ENCODE measurements around the gene EPM2A.
"Not testable (repeated sequence)": the region's sequence is repeated elsewhere in the genome, so short reads cannot be mapped to it uniquely, and the experiment has no call there.

DNA sequence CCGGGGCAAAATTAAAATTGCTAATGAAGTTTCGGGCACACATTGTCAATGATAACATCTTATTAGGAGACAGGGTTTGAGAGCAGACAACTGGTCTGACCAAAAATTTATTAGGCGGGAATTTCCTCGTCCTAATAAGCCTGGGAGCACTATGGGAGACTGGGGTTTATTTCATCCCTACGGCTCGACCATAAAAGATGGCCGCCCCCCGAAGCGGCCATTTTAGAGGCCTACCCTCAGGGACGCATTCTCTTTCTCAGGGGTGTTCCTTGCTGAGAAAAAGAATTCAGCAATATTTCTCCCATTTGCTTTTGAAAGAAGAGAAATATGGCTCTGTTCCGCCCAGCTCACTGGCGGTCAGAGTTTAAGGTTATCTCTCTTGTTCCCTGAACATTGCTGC, 37.9 kb downstream of the EPM2A start:
- not testable (repeated sequence) for TF ChIP-seq EZH2 (IDR thresholded peaks at IDR 0.05; ENCODE audit: low read length, missing control alignments); CTCF (conservative IDR thresholded peaks at IDR 0.05 in 1 of 2, IDR thresholded peaks at IDR 0.05 in 1 of 2; ENCODE audit: low read depth in 1 of 2, low read length in 2 of 2)
